Mesodermal cell (in vitro differentiated cells): ENCODE results near the gene TBRG4.
"Not testable (repeated sequence)": the region's sequence is repeated elsewhere in the genome, so short reads cannot be mapped to it uniquely, and the experiment has no call there.

Experiments used
- H3K27ac ChIP-seq: 2 replicates; pipeline ENCODE4 v1.7.0; 2013; ENCODE audit warnings: mild to moderate bottlenecking, low read depth, low read length, moderate library complexity; ENCODE audit not compliant: severe bottlenecking
- H3K36me3 ChIP-seq: 2 replicates; pipeline ENCODE4 v1.7.1; 2013; ENCODE audit warnings: mild to moderate bottlenecking, low read length, moderate library complexity; ENCODE audit not compliant: control insufficient read depth, insufficient read depth
- H3K4me1 ChIP-seq: one replicate; pipeline ENCODE4 v1.7.1; 2013; ENCODE audit warnings: mild to moderate bottlenecking, low read length; ENCODE audit not compliant: insufficient read depth, control insufficient read depth, poor library complexity, severe bottlenecking
- H3K4me3 ChIP-seq: 2 replicates; pipeline ENCODE4 v1.7.0; 2013; ENCODE audit warnings: low read length, control low read depth, mild to moderate bottlenecking; ENCODE audit not compliant: insufficient read depth, poor library complexity, severe bottlenecking; ENCODE audit errors: extremely low read depth
- H3K9me3 ChIP-seq: 2 replicates; pipeline ENCODE4 v1.7.1; 2013; ENCODE audit warnings: mild to moderate bottlenecking, low read length, moderate library complexity; ENCODE audit not compliant: control insufficient read depth
- WGBS, 2 experiments: methylation state at CpG; one replicate each; pipeline ENCODE4 v1.1.5; 2013; ENCODE audit warnings: missing lambda C conversion rate in 2 of 2; ENCODE audit not compliant: insufficient coverage in 2 of 2; 5-methylcytosine and 5-hydroxymethylcytosine counted together

Gene TBRG4

GRCh38 chr7:45153861-45154260 is 42.4 kb upstream of the TBRG4 start:
- H3K4me1 ChIP-seq, H3K27ac ChIP-seq, H3K9me3 ChIP-seq, H3K4me3 ChIP-seq, H3K36me3 ChIP-seq: not testable (repeated sequence)
- 94 to 97% methylated on average over 6 of the region's 8 CpGs for WGBS, 2 experiments

- WGBS, 2 experiments = 56 to 98% methylated on average over 1 to 3 of the region's 3 CpGs
- no peak overlapping the region for H3K27ac ChIP-seq
Observed at GRCh38 chr7:45153233-45153632, 41.7 kb upstream of the TBRG4 start.

GRCh38 chr7:45151967-45152366 is 40.5 kb upstream of the TBRG4 start:
- Histone ChIP-seq H3K27ac (no peak overlapping the region), H3K9me3 (no peaks in the 10 kb centered on the region), H3K36me3 (no peaks in the 10 kb centered on the region), H3K4me3 (no peak overlapping the region), H3K4me1 (peaks cover 7% of the 10 kb centered on the region)
- whole genome bisulfite sequencing, 2 experiments = 74 to 80% methylated on average over 3 of the region's 3 CpGs

More at GRCh38 chr7:45153233-45153632, 41.7 kb upstream of the TBRG4 start:
- Histone ChIP-seq H3K9me3 (no peaks in the 10 kb centered on the region), H3K4me3 (no peak overlapping the region), H3K4me1 (peaks cover 7% of the 10 kb centered on the region), H3K36me3 (no peaks in the 10 kb centered on the region)

DNA sequence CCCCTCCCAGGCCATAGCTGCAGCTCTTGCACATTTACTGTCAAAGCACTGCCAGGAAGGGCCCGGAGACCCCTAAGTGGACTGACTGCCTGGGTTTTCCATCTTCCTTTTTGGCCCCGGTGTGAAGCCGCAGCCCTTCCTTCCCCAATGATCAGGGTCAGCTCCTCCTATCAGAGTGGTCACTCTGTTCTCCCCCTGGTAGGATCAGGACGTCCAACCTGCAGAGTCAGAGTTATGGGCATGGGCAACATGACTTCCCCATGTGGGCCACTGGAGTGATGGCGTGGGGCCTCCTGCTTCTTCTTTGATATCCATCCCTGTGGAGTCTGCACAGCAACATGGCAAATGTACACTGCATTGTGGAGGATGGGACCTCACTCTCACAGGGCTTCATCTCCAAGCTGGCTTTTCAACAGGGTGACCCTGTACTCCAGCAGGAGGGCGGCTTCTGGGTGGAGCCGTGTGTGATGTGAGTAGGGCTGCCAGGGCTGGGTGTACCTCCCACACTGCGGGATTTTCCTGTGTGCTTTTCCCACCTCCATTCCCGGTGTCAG is 39.7 kb upstream of the TBRG4 start:
- peaks cover 7% of the 10 kb centered on the region for H3K4me1 ChIP-seq
- H3K9me3 ChIP-seq = no peaks in the 10 kb centered on the region
- H3K36me3 ChIP-seq = no peaks in the 10 kb centered on the region
- no peak overlapping the region for H3K27ac ChIP-seq
- no peak overlapping the region for H3K4me3 ChIP-seq
- 86 to 88% methylated on average over 5 to 6 of the region's 9 CpGs for WGBS, 2 experiments

GRCh38 chr7:45150199-45150598 is 38.7 kb upstream of the TBRG4 start:
- no peaks in the 10 kb centered on the region for H3K36me3 ChIP-seq
- H3K4me3 ChIP-seq = no peak overlapping the region
- no peak overlapping the region for H3K27ac ChIP-seq
- H3K4me1 ChIP-seq = peaks cover 7% of the 10 kb centered on the region
- WGBS, 2 experiments = 86 to 89% methylated on average over 4 to 11 of the region's 11 CpGs
- H3K9me3 ChIP-seq = no peaks in the 10 kb centered on the region

DNA sequence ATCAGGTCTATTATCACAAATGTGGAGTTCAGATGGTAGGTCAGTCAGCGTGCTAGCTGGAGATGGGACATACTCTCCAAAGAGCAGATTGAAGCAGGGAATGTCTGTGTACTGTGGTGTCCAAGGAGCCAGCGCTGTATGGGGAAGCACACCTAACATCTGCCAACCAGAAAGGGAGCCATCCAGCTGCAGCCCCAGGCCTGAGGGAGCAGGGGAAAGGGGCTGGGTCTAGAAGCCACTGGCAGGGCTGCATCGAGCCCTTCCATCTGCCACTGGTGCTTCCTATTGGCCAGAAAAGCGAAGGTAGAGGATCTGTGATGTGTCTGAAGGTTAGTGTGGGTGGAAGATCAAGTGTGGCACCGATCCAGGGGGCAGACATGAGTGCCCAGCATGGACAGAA is 38.1 kb upstream of the TBRG4 start:
- no peaks in the 10 kb centered on the region for H3K36me3 ChIP-seq
- peaks cover 7% of the 10 kb centered on the region for H3K4me1 ChIP-seq
- WGBS, 2 experiments = 89 to 92% methylated on average over 2 to 3 of the region's 5 CpGs
- no peak overlapping the region for H3K27ac ChIP-seq
- no peak overlapping the region for H3K4me3 ChIP-seq
- H3K9me3 ChIP-seq = no peaks in the 10 kb centered on the region

- WGBS, 2 experiments = 94 to 97% methylated on average over 9 of the region's 10 CpGs
- Histone ChIP-seq H3K27ac (no peak overlapping the region), H3K9me3 (no peaks in the 10 kb centered on the region), H3K4me1 (peaks cover 7% of the 10 kb centered on the region), H3K4me3 (no peak overlapping the region), H3K36me3 (no peaks in the 10 kb centered on the region)
Observed at GRCh38 chr7:45148653-45148973, 37.1 kb upstream of the TBRG4 start.

- H3K4me3 ChIP-seq = no peak overlapping the region
- no peaks in the 10 kb centered on the region for H3K36me3 ChIP-seq
- H3K27ac ChIP-seq = no peak overlapping the region
- peaks cover 2% of the 10 kb centered on the region for H3K4me1 ChIP-seq
- no peaks in the 10 kb centered on the region for H3K9me3 ChIP-seq
- WGBS, 2 experiments = 87 to 89% methylated on average over 31 to 32 of the region's 32 CpGs
Observed at GRCh38 chr7:45147858-45148652, 36.6 kb upstream of the TBRG4 start.

DNA sequence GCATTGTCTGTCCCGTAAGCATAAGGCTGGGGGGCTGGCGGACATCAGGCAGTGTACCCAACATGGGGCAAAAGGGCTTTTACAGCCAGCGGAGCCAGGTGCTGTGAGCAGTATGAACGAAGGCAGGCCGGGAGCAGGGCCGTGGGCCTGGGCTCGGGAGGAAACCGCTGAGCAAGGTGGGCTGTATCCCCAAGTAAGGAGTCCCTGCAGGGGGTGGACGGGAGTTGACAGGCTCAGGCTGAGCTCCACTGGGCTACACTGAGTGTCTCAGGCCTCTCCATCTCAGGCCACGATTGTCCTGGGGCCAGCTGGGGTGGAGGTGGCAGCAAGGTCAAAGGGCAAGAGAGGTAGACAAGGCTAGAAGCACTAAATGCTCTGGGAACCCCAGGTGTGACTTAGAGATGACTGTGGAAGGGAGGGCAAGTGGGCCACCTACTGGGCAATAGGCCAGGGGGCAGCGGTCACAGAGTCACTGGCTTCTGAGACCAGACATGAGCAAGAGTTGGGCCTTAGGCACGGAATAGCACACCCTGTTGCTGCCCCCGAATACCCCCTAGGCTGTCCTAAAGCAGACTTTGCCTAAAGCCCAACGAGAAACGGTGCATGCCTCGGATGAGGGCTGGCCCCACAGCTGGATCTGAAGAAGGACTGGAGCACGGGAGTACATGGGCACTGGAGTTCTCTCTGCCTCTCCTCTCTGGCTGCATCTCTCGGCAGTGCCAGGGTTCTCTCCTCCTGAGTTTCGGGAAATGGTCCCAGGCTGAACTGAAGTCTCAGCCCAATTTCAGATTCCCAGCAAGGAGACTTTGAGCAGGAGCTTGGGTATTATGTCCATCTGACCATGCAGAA is 35.3 kb upstream of the TBRG4 start:
- Histone ChIP-seq H3K9me3 (no peaks in the 10 kb centered on the region), H3K4me3 (no peak overlapping the region), H3K36me3 (no peaks in the 10 kb centered on the region), H3K4me1 (no peaks in the 10 kb centered on the region), H3K27ac (no peak overlapping the region)
- WGBS, 2 experiments = 79 to 90% methylated on average over 18 to 19 of the region's 19 CpGs

DNA sequence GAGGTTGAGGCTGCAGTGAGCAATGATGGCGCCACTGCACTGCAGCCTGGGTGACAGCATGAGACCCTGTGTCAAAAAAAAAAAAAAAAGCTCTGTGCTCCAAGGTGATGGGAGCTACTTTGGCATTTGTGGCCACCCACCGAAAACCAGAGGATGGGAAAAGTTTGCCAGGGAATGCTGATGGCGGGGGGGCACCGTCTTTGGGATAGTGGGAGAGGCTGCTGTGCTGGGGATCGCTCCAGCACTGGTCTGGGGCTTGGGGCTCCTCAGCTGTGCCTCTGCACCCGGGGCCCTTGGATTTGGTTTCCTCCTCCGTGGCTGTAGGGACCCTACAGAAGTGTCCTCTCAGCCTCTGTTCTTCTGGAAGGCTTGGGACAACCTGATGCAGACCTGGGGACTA is 34.4 kb upstream of the TBRG4 start:
- Histone ChIP-seq H3K27ac (no peak overlapping the region), H3K4me3 (no peak overlapping the region), H3K36me3 (no peaks in the 10 kb centered on the region), H3K4me1 (no peaks in the 10 kb centered on the region), H3K9me3 (no peaks in the 10 kb centered on the region)
- WGBS, 2 experiments = 91 to 94% methylated on average over 5 to 7 of the region's 7 CpGs
